PC-9 (cell line): ENCODE measurements around the gene IL1F10. TPM values are rescaled to one million over a fixed set of nuclear protein-coding genes. Genes with fewer than 3 reads are reported as not detected.
A peak's percentile ranks its signal among the peaks of the same experiment; 100 is the strongest.

Experiments
- BruUV-seq: library from RNA; stranded (reverse); fragments of 400-500 nt; replicated peaks from 2 replicates; lab custom pipeline; 2021; lab: Mats Ljungman, UMichigan
- CTCF ChIA-PET: fragments of 300-600 bp; sonication (Branson Sonifier 250); formaldehyde crosslinking; loops from one replicate; lab custom pipeline; 2022; ENCODE audit warnings: antibody characterized with exemption; lab: Charles Lee
- POLR2A ChIA-PET: fragments of 300-600 bp; sonication (Branson Sonifier 250); formaldehyde crosslinking; loops from one replicate; lab custom pipeline; 2022; ENCODE audit warnings: antibody characterized with exemption; ENCODE audit not compliant: unreplicated experiment; lab: Charles Lee
- DNase-seq, 2 experiments: peaks; one replicate each; pipeline versions ENCODE4 v3.0.0 to v3.0.0-alpha.2; 2015 to 2022; ENCODE audit warnings: mixed read lengths in 1 of 2
- H2AFZ ChIP-seq: fragments of 200-600 bp; sonication (generic); 2 replicates; pipeline ENCODE4 v1.8.1; 2017; ENCODE audit warnings: antibody characterized with exemption
- H3F3A ChIP-seq: fragments of 200-600 bp; sonication (generic); 2 replicates; pipeline ENCODE4 v1.8.1; 2017; ENCODE audit warnings: antibody characterized with exemption, mild to moderate bottlenecking, low read depth; ENCODE audit not compliant: insufficient read depth
- H3K27ac ChIP-seq: fragments of 200-600 bp; sonication (generic); 2 replicates; pipeline ENCODE4 v1.6.1; 2016; ENCODE audit warnings: mixed run types
- H3K27me3 ChIP-seq: fragments of 200-600 bp; sonication (generic); 2 replicates; pipeline ENCODE4 v1.6.1; 2016; ENCODE audit warnings: low read depth, mixed run types; ENCODE audit not compliant: insufficient read depth
- H3K36me3 ChIP-seq: fragments of 200-600 bp; sonication (generic); 2 replicates; pipeline ENCODE4 v1.6.1; 2016; ENCODE audit warnings: low read depth, mixed run types
- H3K4me1 ChIP-seq: fragments of 200-600 bp; sonication (generic); replicated peaks from 2 replicates; pipeline ENCODE4 v1.6.1; 2016; ENCODE audit warnings: mixed run types; ENCODE audit not compliant: insufficient read depth
- H3K4me2 ChIP-seq: fragments of 200-600 bp; sonication (generic); 2 replicates; pipeline ENCODE4 v1.6.1; 2017; ENCODE audit warnings: mixed run types
- H3K4me3 ChIP-seq: fragments of 200-600 bp; sonication (generic); 2 replicates; pipeline ENCODE4 v1.6.1; 2016; ENCODE audit warnings: mixed run types
- H3K79me2 ChIP-seq: fragments of 200-600 bp; sonication (generic); 2 replicates; pipeline ENCODE4 v1.6.1; 2017; ENCODE audit warnings: low read depth, mixed run types
- H3K9me2 ChIP-seq: fragments of 200-600 bp; sonication (generic); 2 replicates; pipeline ENCODE4 v1.8.1; 2017; ENCODE audit warnings: mild to moderate bottlenecking; ENCODE audit not compliant: insufficient read depth
- H3K9me3 ChIP-seq: fragments of 200-600 bp; sonication (generic); 2 replicates; pipeline ENCODE4 v1.8.1; 2016; ENCODE audit warnings: low read depth; ENCODE audit not compliant: insufficient read depth
- H4K20me1 ChIP-seq: fragments of 200-600 bp; sonication (generic); 2 replicates; pipeline ENCODE4 v1.8.1; 2017; ENCODE audit not compliant: insufficient read depth
- EZH2 ChIP-seq: fragments of 200-600 bp; sonication (generic); IDR thresholded peaks from 2 replicates; pipeline ENCODE4 v1.8.0; 2017; ENCODE audit warnings: antibody characterized with exemption, low read depth
- intact Hi-C: fragments of 100-400 bp; cut with micrococcal nuclease; formaldehyde crosslinking; loops from one replicate; pipeline ENCODE4 v1.10.0; 2022; ENCODE audit not compliant: unreplicated experiment
- total RNA-seq: library from RNA; stranded (reverse); gene quantifications from 2 replicates; pipeline ENCODE4 v1.2.3, GENCODE V29; 2021
- TF ChIP-seq, protein P1 (sequence below): fragments of 200-600 bp; sonication (generic); conservative IDR thresholded peaks from 2 replicates; pipeline ENCODE4 v1.6.1; 2017; ENCODE audit warnings: mixed run types, antibody characterized with exemption, mild to moderate bottlenecking, moderate library complexity

Gene IL1F10
- total RNA-seq, 1 experiment from 2014 or later: not detected

DNA sequence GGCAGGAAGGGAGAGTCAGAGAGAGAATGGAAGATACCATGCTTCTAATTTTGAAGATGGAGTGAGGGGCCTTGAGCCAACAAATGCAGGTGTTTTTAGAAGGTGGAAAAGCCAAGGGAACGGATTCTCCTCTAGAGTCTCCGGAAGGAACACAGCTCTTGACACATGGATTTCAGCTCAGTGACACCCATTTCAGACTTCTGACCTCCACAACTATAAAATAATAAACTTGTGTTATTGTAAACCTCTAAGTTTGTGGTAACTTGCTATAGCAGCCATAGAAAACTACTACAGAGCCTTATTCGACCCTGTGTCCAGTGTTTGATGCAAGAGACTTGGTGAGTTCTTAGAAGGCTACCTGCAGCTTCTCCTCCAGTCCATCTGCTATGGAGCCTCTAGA is 7.8 kb downstream of the IL1F10 start:
- no peak for TF ChIP-seq EZH2
- TF ChIP-seq, protein P1, sequence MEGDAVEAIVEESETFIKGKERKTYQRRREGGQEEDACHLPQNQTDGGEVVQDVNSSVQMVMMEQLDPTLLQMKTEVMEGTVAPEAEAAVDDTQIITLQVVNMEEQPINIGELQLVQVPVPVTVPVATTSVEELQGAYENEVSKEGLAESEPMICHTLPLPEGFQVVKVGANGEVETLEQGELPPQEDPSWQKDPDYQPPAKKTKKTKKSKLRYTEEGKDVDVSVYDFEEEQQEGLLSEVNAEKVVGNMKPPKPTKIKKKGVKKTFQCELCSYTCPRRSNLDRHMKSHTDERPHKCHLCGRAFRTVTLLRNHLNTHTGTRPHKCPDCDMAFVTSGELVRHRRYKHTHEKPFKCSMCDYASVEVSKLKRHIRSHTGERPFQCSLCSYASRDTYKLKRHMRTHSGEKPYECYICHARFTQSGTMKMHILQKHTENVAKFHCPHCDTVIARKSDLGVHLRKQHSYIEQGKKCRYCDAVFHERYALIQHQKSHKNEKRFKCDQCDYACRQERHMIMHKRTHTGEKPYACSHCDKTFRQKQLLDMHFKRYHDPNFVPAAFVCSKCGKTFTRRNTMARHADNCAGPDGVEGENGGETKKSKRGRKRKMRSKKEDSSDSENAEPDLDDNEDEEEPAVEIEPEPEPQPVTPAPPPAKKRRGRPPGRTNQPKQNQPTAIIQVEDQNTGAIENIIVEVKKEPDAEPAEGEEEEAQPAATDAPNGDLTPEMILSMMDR: no peak
- Histone ChIP-seq H3K4me1 (peaks cover 79% of the 10 kb centered on the region), H4K20me1 (no peaks in the 10 kb centered on the region), H3K9me2 (no peaks in the 10 kb centered on the region), H3K4me3 (no peak overlapping the region), H3K36me3 (no peaks in the 10 kb centered on the region), H3K4me2 (no peak overlapping the region), H2AFZ (no peak overlapping the region), H3F3A (peaks cover 50% of the 10 kb centered on the region), H3K79me2 (no peaks in the 10 kb centered on the region), H3K27me3 (no peaks in the 10 kb centered on the region), H3K9me3 (no peaks in the 10 kb centered on the region), H3K27ac (peak overlapping the region; percentile 100)
- POLR2A ChIA-PET: no interaction called here
- intact Hi-C loops: loop anchor here (5.0 to 10.0 kb wide), 3 partner anchors 63 to 431 kb away; partner anchors contain the start of gene SLC20A1
- DNase-seq: no peak
- BruUV-seq: no TSS peak
- CTCF ChIA-PET: no interaction called here

DNA sequence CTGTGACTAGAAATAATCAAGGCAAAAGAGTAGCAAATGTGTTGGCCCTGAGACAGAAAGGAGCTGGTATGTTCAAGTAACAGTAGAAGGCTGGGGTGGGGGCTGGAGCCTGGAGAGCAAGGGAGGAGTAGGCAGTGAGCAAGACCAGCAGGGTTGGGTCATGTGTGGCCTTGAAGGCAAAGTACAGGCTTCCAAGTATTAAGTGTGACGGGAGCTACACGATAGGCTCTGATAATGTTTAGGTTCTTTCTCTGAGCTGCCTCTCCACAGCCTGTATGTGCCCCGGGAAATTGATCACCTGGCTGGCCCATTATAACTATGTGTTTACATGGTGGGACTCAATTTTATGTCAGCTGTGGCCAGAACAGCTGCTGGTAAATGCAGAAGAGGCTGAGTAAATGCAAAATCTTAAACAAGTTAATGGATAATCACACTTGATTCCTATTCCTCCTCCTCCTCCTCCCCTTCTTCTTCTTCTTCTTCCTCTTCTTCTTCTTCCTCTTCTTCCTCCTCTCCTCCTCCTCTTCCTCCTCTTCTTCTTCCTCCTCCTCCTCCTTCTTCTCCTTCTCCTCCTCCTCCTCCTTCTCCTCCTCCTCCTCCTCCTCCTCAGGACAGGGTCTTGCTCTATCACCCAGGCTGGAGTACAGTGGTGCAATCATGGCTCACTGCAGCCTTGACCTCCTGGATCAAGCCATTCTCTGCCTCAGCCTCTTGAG is 9.3 kb downstream of the IL1F10 start:
- POLR2A ChIA-PET: interaction anchor here (0.5 to 1.2 kb wide), 2 partner anchors 61 to 141 kb away, joined by 3 to 4 read pairs; no protein-coding TSS in a partner anchor
- BruUV-seq: no TSS peak

DNA sequence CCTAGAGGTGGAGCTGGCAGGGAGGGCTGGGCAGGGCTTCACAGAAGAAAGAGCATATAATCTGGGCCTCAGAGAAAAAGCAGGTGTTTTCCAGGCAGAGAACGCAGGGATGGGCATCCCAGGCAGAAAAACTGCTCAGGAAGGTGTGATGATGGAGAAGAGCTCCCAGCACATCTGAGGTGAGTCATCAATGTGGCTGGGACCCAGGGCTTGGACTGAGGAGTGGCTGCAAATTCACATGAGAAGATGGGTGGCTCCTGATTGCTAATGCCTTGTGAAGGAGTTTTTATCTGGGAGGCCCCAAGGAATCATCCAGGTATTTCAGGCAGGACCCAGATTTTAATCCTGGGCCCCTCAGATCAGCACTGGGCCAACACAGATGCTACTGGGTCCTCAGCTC is 10.2 kb downstream of the IL1F10 start:
- Histone ChIP-seq H2AFZ (no peak overlapping the region), H3K9me3 (no peaks in the 10 kb centered on the region), H3K4me1 (peaks cover 73% of the 10 kb centered on the region), H3K4me2 (peak overlapping the region; percentile 72), H3K27me3 (no peaks in the 10 kb centered on the region), H3K36me3 (no peaks in the 10 kb centered on the region; the same call in 1 of the 2 replicates), H3F3A (peaks cover 54% of the 10 kb centered on the region), H3K4me3 (no peak overlapping the region), H4K20me1 (no peaks in the 10 kb centered on the region), H3K79me2 (no peaks in the 10 kb centered on the region), H3K27ac (peak overlapping the region; percentile 100), H3K9me2 (no peaks in the 10 kb centered on the region)
- TF ChIP-seq EZH2: no peak
- TF ChIP-seq, protein P1: no peak
- DNase-seq: peak; percentile 79 to 93
- BruUV-seq: TSS peak; percentile 86
- POLR2A ChIA-PET: interaction anchor here (0.6 to 1.2 kb wide), 4 partner anchors 9 to 352 kb away, joined by 3 to 6 read pairs (median 4); no protein-coding TSS in a partner anchor
- CTCF ChIA-PET: interaction anchor here (0.6 to 1.2 kb wide), 5 partner anchors 9 to 136 kb away, joined by 3 to 6 read pairs (median 4); no protein-coding TSS in a partner anchor
- intact Hi-C loops: loop anchor here (1.0 to 10.0 kb wide), 9 partner anchors 9 to 433 kb away; partner anchors contain the start of genes CKAP2L and SLC20A1

More for the DNA sequence above, 9.3 kb downstream of the IL1F10 start:
- H3K79me2 ChIP-seq: no peaks in the 10 kb centered on the region
- no peaks in the 10 kb centered on the region; the same call in 1 of the 2 replicates for H3K36me3 ChIP-seq
- H3K27ac ChIP-seq: peak overlapping the region; percentile 100
- TF ChIP-seq, protein P1: no peak
- peaks cover 54% of the 10 kb centered on the region for H3F3A ChIP-seq
- H3K4me2 ChIP-seq: peak overlapping the region; percentile 72
- H3K9me3 ChIP-seq: no peaks in the 10 kb centered on the region
- no peaks in the 10 kb centered on the region for H3K27me3 ChIP-seq
- H4K20me1 ChIP-seq: no peaks in the 10 kb centered on the region
- DNase-seq: no peak
- H3K4me3 ChIP-seq: no peak overlapping the region
- H2AFZ ChIP-seq: peak overlapping the region; percentile 2; the same call in 1 of the 2 replicates
- CTCF ChIA-PET: interaction anchor here (0.6 to 1.2 kb wide), 5 partner anchors 8 to 313 kb away, joined by 3 to 6 read pairs (median 4); no protein-coding TSS in a partner anchor
- intact Hi-C loops: loop anchor here (5.0 to 10.0 kb wide), 3 partner anchors 65 to 432 kb away; partner anchors contain the start of gene SLC20A1
- no peaks in the 10 kb centered on the region for H3K9me2 ChIP-seq
- peaks cover 74% of the 10 kb centered on the region for H3K4me1 ChIP-seq
